Neutrophil (primary cell): Measurements from ENCODE around the gene COQ10B.
A peak's percentile ranks its signal among the peaks of the same experiment; 100 is the strongest.
"Not testable (repeated sequence)": the region's sequence is repeated elsewhere in the genome, so short reads cannot be mapped to it uniquely, and the experiment has no call there.

Experiments used
- H3K27ac ChIP-seq: fragments of 200-600 bp; sonication (generic); 2 replicates; pipeline ENCODE4 v1.5.1; 2016; ENCODE audit warnings: mild to moderate bottlenecking, moderate library complexity
- H3K27me3 ChIP-seq: fragments of 200-600 bp; sonication (generic); 2 replicates; pipeline ENCODE4 v1.6.0; 2016; ENCODE audit warnings: mild to moderate bottlenecking
- H3K36me3 ChIP-seq: fragments of 200-600 bp; sonication (generic); 2 replicates; pipeline ENCODE4 v1.5.1; 2017
- H3K4me1 ChIP-seq, 2 experiments: fragments of 200-600 bp in 1 of 2; sonication (generic) in 1 of 2; 1 replicate in 1 of 2; 2 replicates in 1 of 2; pipeline versions ENCODE4 v1.5.1 to v1.6.1; 2013 to 2016; ENCODE audit warnings: low read depth in 1 of 2, low read length in 1 of 2, mild to moderate bottlenecking in 1 of 2, moderate library complexity in 1 of 2; ENCODE audit not compliant: control insufficient read depth in 1 of 2, insufficient read depth in 1 of 2
- H3K4me3 ChIP-seq, 2 experiments: fragments of 200-600 bp in 1 of 2; sonication (generic) in 1 of 2; 1 replicate in 1 of 2; 2 replicates in 1 of 2; pipeline ENCODE4 v1.5.1; 2013 to 2016; ENCODE audit warnings: low read depth in 1 of 2, low read length in 1 of 2, mild to moderate bottlenecking in 1 of 2, moderate library complexity in 1 of 2
- H3K9me3 ChIP-seq: fragments of 200-600 bp; sonication (generic); 2 replicates; pipeline ENCODE4 v1.5.1; 2016
- CTCF ChIP-seq: fragments of 200-600 bp; sonication (generic); IDR thresholded peaks from 2 replicates; pipeline ENCODE4 v1.5.1; 2016; ENCODE audit warnings: antibody characterized with exemption

COQ10B gene

GRCh38 chr2:197437380-197437779 is 16.0 kb upstream of the COQ10B start:
- no peak overlapping the region for H3K4me3 ChIP-seq
- H3K9me3 ChIP-seq: no peaks in the 10 kb centered on the region
- H3K36me3 ChIP-seq: no peaks in the 10 kb centered on the region
- no peak for TF ChIP-seq CTCF
- H3K27me3 ChIP-seq: no peaks in the 10 kb centered on the region
- no peak overlapping the region for H3K27ac ChIP-seq
- H3K4me1 ChIP-seq: peaks cover 35 to 41% of the 10 kb centered on the region in 2 experiments

GRCh38 chr2:197442857-197443256 is 10.5 kb upstream of the COQ10B start:
- Histone ChIP-seq H3K27me3 (no peaks in the 10 kb centered on the region), H3K36me3 (no peaks in the 10 kb centered on the region), H3K9me3 (no peaks in the 10 kb centered on the region), H3K27ac (peak overlapping the region; percentile 69), H3K4me1 (peaks cover 51 to 55% of the 10 kb centered on the region in 2 experiments), H3K4me3 (no peak overlapping the region)
- TF ChIP-seq CTCF: no peak

GRCh38 chr2:197445746-197446145 is 7.6 kb upstream of the COQ10B start:
- no peaks in the 10 kb centered on the region for H3K9me3 ChIP-seq
- H3K4me3 ChIP-seq: no peak overlapping the region
- H3K27me3 ChIP-seq: no peaks in the 10 kb centered on the region
- no peak for TF ChIP-seq CTCF
- no peaks in the 10 kb centered on the region for H3K36me3 ChIP-seq
- peaks cover 51 to 55% of the 10 kb centered on the region in 2 experiments for H3K4me1 ChIP-seq
- peak overlapping the region; percentile 69 for H3K27ac ChIP-seq

GRCh38 chr2:197446844-197447243 is 6.5 kb upstream of the COQ10B start:
- peaks cover 46 to 49% of the 10 kb centered on the region in 2 experiments for H3K4me1 ChIP-seq
- no peaks in the 10 kb centered on the region for H3K27me3 ChIP-seq
- peak overlapping the region; percentile 69 for H3K27ac ChIP-seq
- no peaks in the 10 kb centered on the region for H3K36me3 ChIP-seq
- H3K4me3 ChIP-seq: no peak overlapping the region
- no peaks in the 10 kb centered on the region for H3K9me3 ChIP-seq
- no peak for TF ChIP-seq CTCF

GRCh38 chr2:197450465-197450864 is 2.9 kb upstream of the COQ10B start:
- H3K36me3 ChIP-seq: no peaks in the 10 kb centered on the region
- no peak overlapping the region for H3K4me3 ChIP-seq
- no peaks in the 10 kb centered on the region for H3K9me3 ChIP-seq
- no peaks in the 10 kb centered on the region for H3K27me3 ChIP-seq
- peaks cover 34 to 39% of the 10 kb centered on the region in 2 experiments for H3K4me1 ChIP-seq
- no peak overlapping the region for H3K27ac ChIP-seq
- no peak for TF ChIP-seq CTCF

GRCh38 chr2:197450935-197451358 is 2.4 kb upstream of the COQ10B start:
- H3K27me3 ChIP-seq, H3K4me3 ChIP-seq: not testable (repeated sequence)
- H3K27ac ChIP-seq: peak overlapping the region; percentile 7

More at GRCh38 chr2:197450935-197451358, 2.4 kb upstream of the COQ10B start:
- not testable (repeated sequence) for H3K9me3 ChIP-seq, H3K36me3 ChIP-seq
- peaks cover 29 to 34% of the 10 kb centered on the region in 2 experiments for H3K4me1 ChIP-seq
